H9 (cell line): ENCODE measurements around the gene GOLGA3. TPM values are rescaled to one million over a fixed set of nuclear protein-coding genes. Genes with fewer than 3 reads are reported as not detected.

ENCODE experiments used
- DNase-seq: peaks from one replicate; pipeline ENCODE4 v3.0.0-alpha.2; 2017
- H2AFZ ChIP-seq: one replicate; pipeline ENCODE4 v1.6.1; 2013; ENCODE audit warnings: mild to moderate bottlenecking, low read length, control low read depth, moderate library complexity
- H2AK5ac ChIP-seq: 2 replicates; pipeline ENCODE4 v1.6.1; 2013; ENCODE audit warnings: low read length, control low read depth, mixed read lengths; ENCODE audit not compliant: insufficient read length
- H2BK120ac ChIP-seq: one replicate; pipeline ENCODE4 v1.6.1; 2013; ENCODE audit warnings: low read depth, mild to moderate bottlenecking, low read length, control low read depth, inconsistent platforms; ENCODE audit not compliant: poor library complexity, severe bottlenecking
- H2BK12ac ChIP-seq: 2 replicates; pipeline ENCODE4 v1.6.1; 2013; ENCODE audit warnings: low read length, control low read depth, mixed read lengths, low read depth; ENCODE audit not compliant: insufficient read length
- H2BK15ac ChIP-seq: 2 replicates; pipeline ENCODE4 v1.6.1; 2013; ENCODE audit warnings: low read depth, low read length, control low read depth
- H2BK20ac ChIP-seq: one replicate; pipeline ENCODE4 v1.6.1; 2013; ENCODE audit warnings: low read depth, mild to moderate bottlenecking, low read length, control low read depth, inconsistent platforms; ENCODE audit not compliant: poor library complexity, severe bottlenecking
- H2BK5ac ChIP-seq: 2 replicates; pipeline ENCODE4 v1.6.1; 2013; ENCODE audit warnings: low read length, control low read depth, mixed read lengths; ENCODE audit not compliant: insufficient read length
- H3K14ac ChIP-seq: 2 replicates; pipeline ENCODE4 v1.6.1; 2013; ENCODE audit warnings: low read length, control low read depth; ENCODE audit not compliant: insufficient read depth
- H3K18ac ChIP-seq: 2 replicates; pipeline ENCODE4 v1.6.1; 2013; ENCODE audit warnings: low read depth, mild to moderate bottlenecking, mixed read lengths, low read length, control low read depth; ENCODE audit not compliant: insufficient read length
- H3K23ac ChIP-seq: 2 replicates; pipeline ENCODE4 v1.6.1; 2013; ENCODE audit warnings: low read length, control low read depth, mixed read lengths, low read depth; ENCODE audit not compliant: insufficient read length
- H3K23me2 ChIP-seq: 2 replicates; pipeline ENCODE4 v1.6.1; 2013; ENCODE audit warnings: low read depth, mild to moderate bottlenecking, mixed read lengths, low read length, control low read depth; ENCODE audit not compliant: insufficient read length, poor library complexity, severe bottlenecking
- H3K27ac ChIP-seq: 2 replicates; pipeline ENCODE4 v1.5.1; 2013; ENCODE audit warnings: low read length, control low read depth, mixed read lengths, low read depth; ENCODE audit not compliant: insufficient read length
- H3K27me3 ChIP-seq: 2 replicates; pipeline ENCODE4 v1.6.1; 2013; ENCODE audit warnings: low read length, control low read depth, inconsistent platforms; ENCODE audit not compliant: insufficient read depth
- H3K4ac ChIP-seq: 2 replicates; pipeline ENCODE4 v1.6.1; 2013; ENCODE audit warnings: low read depth, mild to moderate bottlenecking, control low read depth, inconsistent platforms, low read length, moderate library complexity
- H3K4me1 ChIP-seq: 2 replicates; pipeline ENCODE4 v1.6.1; 2013; ENCODE audit warnings: low read length, control low read depth, inconsistent platforms; ENCODE audit not compliant: insufficient read depth
- H3K4me2 ChIP-seq: 2 replicates; pipeline ENCODE4 v1.6.1; 2013; ENCODE audit warnings: low read length, control low read depth, mixed read lengths; ENCODE audit not compliant: insufficient read length, insufficient read depth
- H3K56ac ChIP-seq: 2 replicates; pipeline ENCODE4 v1.6.1; 2013; ENCODE audit warnings: low read depth, mild to moderate bottlenecking, mixed read lengths, low read length, control low read depth; ENCODE audit not compliant: insufficient read length
- H3K79me1 ChIP-seq: 2 replicates; pipeline ENCODE4 v1.6.1; 2013; ENCODE audit warnings: low read depth, mild to moderate bottlenecking, moderate library complexity, low read length, control low read depth, inconsistent platforms; ENCODE audit not compliant: insufficient read depth, poor library complexity, severe bottlenecking
- H3K79me2 ChIP-seq: 2 replicates; pipeline ENCODE4 v1.6.1; 2013; ENCODE audit warnings: low read length, control low read depth, inconsistent platforms; ENCODE audit not compliant: insufficient read depth
- H3K9ac ChIP-seq: 2 replicates; pipeline ENCODE4 v1.6.1; 2013; ENCODE audit warnings: low read length, control low read depth, mixed read lengths; ENCODE audit not compliant: insufficient read length; ENCODE audit errors: extremely low read depth
- H3K9me3 ChIP-seq: one replicate; pipeline ENCODE4 v1.6.1; 2013; ENCODE audit warnings: low read depth, low read length, inconsistent platforms; ENCODE audit not compliant: control insufficient read depth
- H3T11ph ChIP-seq: one replicate; pipeline ENCODE4 v1.6.1; 2013; ENCODE audit warnings: mild to moderate bottlenecking, low read length, control low read depth, inconsistent platforms
- H4K20me1 ChIP-seq: one replicate; pipeline ENCODE4 v1.6.1; 2013; ENCODE audit not compliant: control insufficient read depth, insufficient read length, insufficient read depth
- H4K5ac ChIP-seq: 2 replicates; pipeline ENCODE4 v1.6.1; 2013; ENCODE audit warnings: low read depth, mild to moderate bottlenecking, mixed read lengths, low read length, control low read depth; ENCODE audit not compliant: insufficient read length
- H4K8ac ChIP-seq: replicated peaks from 2 replicates; pipeline ENCODE4 v1.6.1; 2013; ENCODE audit warnings: low read length, control low read depth, mixed read lengths, low read depth; ENCODE audit not compliant: insufficient read length
- H4K91ac ChIP-seq: 2 replicates; pipeline ENCODE4 v1.6.1; 2013; ENCODE audit warnings: low read depth, mild to moderate bottlenecking, moderate library complexity, mixed read lengths, low read length, control low read depth; ENCODE audit not compliant: insufficient read length
- H3K27ac Mint-ChIP-seq, 3 experiments: 2 replicates in 2 of 3; 3 replicates in 1 of 3; pipeline ENCODE4 v1.8.0; 2020 to 2021; ENCODE audit warnings: mixed read lengths in 3 of 3, mild to moderate bottlenecking in 1 of 3, moderate library complexity in 1 of 3
- H3K27me3 Mint-ChIP-seq: 2 replicates; pipeline ENCODE4 v1.8.0; 2021; ENCODE audit warnings: low read depth, mild to moderate bottlenecking, moderate library complexity, mixed read lengths
- H3K36me3 Mint-ChIP-seq, 3 experiments: 2 replicates in 2 of 3; 3 replicates in 1 of 3; pipeline ENCODE4 v1.8.0; 2020 to 2021; ENCODE audit warnings: low read depth in 3 of 3, mixed read lengths in 3 of 3; ENCODE audit not compliant: insufficient read depth in 1 of 3
- H3K4me1 Mint-ChIP-seq, 2 experiments: 2 replicates each; pipeline ENCODE4 v1.8.0; 2020; ENCODE audit warnings: mixed read lengths in 2 of 2
- H3K4me3 Mint-ChIP-seq, 2 experiments: 2 replicates in 1 of 2; 3 replicates in 1 of 2; pipeline ENCODE4 v1.8.0; 2020 to 2021; ENCODE audit warnings: mild to moderate bottlenecking in 2 of 2, mixed read lengths in 2 of 2, moderate library complexity in 1 of 2
- H3K9me3 Mint-ChIP-seq, 2 experiments: 2 replicates in 1 of 2; 3 replicates in 1 of 2; pipeline ENCODE4 v1.8.0; 2020; ENCODE audit warnings: mild to moderate bottlenecking in 2 of 2, mixed read lengths in 2 of 2, moderate library complexity in 1 of 2
- CTCF ChIP-seq: fragments of 200-600 bp; sonication (generic); conservative IDR thresholded peaks from 3 replicates; pipeline ENCODE4 v1.8.0; 2021; ENCODE audit warnings: antibody characterized with exemption, mild to moderate bottlenecking
- WGBS: extraction: QIAGEN DNeasy Blood & Tissue Kit; methylation state at CpG from one replicate; pipeline ENCODE4 v1.1.7; 2013; ENCODE audit warnings: missing lambda C conversion rate, low lambda C conversion rate, mixed read lengths; ENCODE audit not compliant: insufficient read length; ENCODE audit errors: extremely low coverage; 5-methylcytosine and 5-hydroxymethylcytosine counted together
- total RNA-seq: library from RNA; stranded (reverse); gene quantifications from 2 replicates; pipeline ENCODE4 v1.2.1, GENCODE V29; 2021

The GOLGA3 gene
- total RNA-seq, 1 experiment from 2014 or later = 40.1 TPM

GRCh38 chr12:132774159-132774558 is 54.5 kb downstream of the GOLGA3 start:
- no peak overlapping the region for H4K8ac ChIP-seq
- no peak for TF ChIP-seq CTCF
- Mint-ChIP-seq H3K27ac (no peak overlapping the region), H3K9me3 (no peaks in the 10 kb centered on the region), H3K4me3 (no peak overlapping the region), H3K27me3 (no peaks in the 10 kb centered on the region), H3K4me1 (0 out of 4 replicates have a peak, but pooled peaks cover 0 to under 1% of the 10 kb centered on the region in 2 experiments), H3K36me3 (peaks cover 14 to 70% (median 50%) of the 10 kb centered on the region in 3 experiments)
- H3K27me3 ChIP-seq = no peaks in the 10 kb centered on the region
- no peak overlapping the region for H3T11ph ChIP-seq
- H3K23ac ChIP-seq = no peak overlapping the region
- H3K4ac ChIP-seq = no peak overlapping the region
- H4K91ac ChIP-seq = no peak overlapping the region
- H2BK20ac ChIP-seq = no peak overlapping the region
- no peak overlapping the region for H4K5ac ChIP-seq
- no peak overlapping the region for H3K9ac ChIP-seq
- no peak overlapping the region for H2BK120ac ChIP-seq
- no peak overlapping the region for H3K27ac ChIP-seq
- no peak overlapping the region for H2AK5ac ChIP-seq
- no peaks in the 10 kb centered on the region for H3K79me2 ChIP-seq
- no peak overlapping the region for H3K4me2 ChIP-seq
- H4K20me1 ChIP-seq = no peaks in the 10 kb centered on the region
- no peak overlapping the region for H3K56ac ChIP-seq
- no peak overlapping the region for H3K14ac ChIP-seq
- no peak overlapping the region for H2BK12ac ChIP-seq
- no peak overlapping the region for H3K18ac ChIP-seq
- H3K23me2 ChIP-seq = no peaks in the 10 kb centered on the region
- no peak overlapping the region for H2BK15ac ChIP-seq
- H3K79me1 ChIP-seq = no peaks in the 10 kb centered on the region
- no peaks in the 10 kb centered on the region for H3K9me3 ChIP-seq
- H2BK5ac ChIP-seq = no peak overlapping the region
- no peak overlapping the region for H2AFZ ChIP-seq
- H3K4me1 ChIP-seq = no peaks in the 10 kb centered on the region
- no peak for DNase-seq
- WGBS = no CpG with 5 or more reads among the region's 18 CpGs
